DND-41 (cell line): ENCODE data around the gene DYNLL2.

ENCODE experiments used
- CTCF ChIP-seq: IDR thresholded peaks from 2 replicates; pipeline ENCODE4 v1.5.1; 2012; ENCODE audit warnings: borderline replicate concordance, low read length, moderate library complexity, mild to moderate bottlenecking; ENCODE audit not compliant: poor library complexity, severe bottlenecking; ENCODE audit errors: extremely low read depth
- EZH2 ChIP-seq: IDR thresholded peaks from 3 replicates; pipeline ENCODE4 v1.6.1; 2012; ENCODE audit warnings: borderline replicate concordance, low read depth, mild to moderate bottlenecking, moderate library complexity, low read length, inconsistent platforms; ENCODE audit not compliant: severe bottlenecking

GRCh38 chr17:58088624-58089023, 5.4 kb downstream of the DYNLL2 start:
- TF ChIP-seq EZH2 (no peak), CTCF (no peak)
